ENCODE data around the gene PHC2. TPM values are rescaled to one million over a fixed set of nuclear protein-coding genes. Genes with fewer than 3 reads are reported as not detected.

Gene PHC2
- total RNA-seq, 2 experiments from 2014 or later: 37.7 to 39.5 TPM

DNA sequence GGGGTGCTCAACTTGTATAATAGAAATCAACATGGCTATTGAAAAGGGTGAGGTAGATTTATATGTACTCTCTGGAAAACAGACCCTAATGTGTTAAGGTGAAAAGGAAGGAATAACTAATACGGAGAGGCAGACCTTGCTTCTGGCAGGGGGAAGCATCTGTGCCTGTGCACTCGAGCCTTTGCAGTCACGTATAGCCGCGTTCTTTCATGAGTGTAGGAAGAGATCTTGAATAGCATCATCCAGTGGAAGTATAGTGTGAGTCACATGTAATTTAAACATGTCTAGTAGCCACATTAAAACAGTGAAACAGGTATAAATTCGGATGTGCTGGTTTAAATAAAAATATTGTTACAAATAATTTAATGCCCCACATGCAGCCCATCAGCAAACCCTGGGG lies 112.9 kb downstream of the PHC2 start:
- Mint-ChIP-seq H3K9me3 (no peaks in the 10 kb centered on the region), H3K36me3 (ENCODE audit: low read depth) (peaks cover 5% of the 10 kb centered on the region), H3K4me1 (ENCODE audit: low read depth) (peaks cover 3% of the 10 kb centered on the region), H3K27me3 (no peaks in the 10 kb centered on the region), H3K27ac (no peak overlapping the region), H3K4me3 (no peak overlapping the region)
- Histone ChIP-seq H3K36me3 (ENCODE audit: insufficient read depth, low read length) (peaks cover 3% of the 10 kb centered on the region), H3K9me3 (ENCODE audit: control insufficient read depth in 1 of 2, insufficient read depth in 1 of 2, low read length in 2 of 2) (peaks cover 0 to 3% of the 10 kb centered on the region in 2 experiments), H3K4me1 (ENCODE audit: insufficient read depth, low read length) (peaks cover 3% of the 10 kb centered on the region), H3K4me3 (ENCODE audit: low read length) (no peak overlapping the region), H3K27me3 (ENCODE audit: control insufficient read depth in 1 of 2, insufficient read depth in 2 of 2, low read length in 2 of 2) (no peaks in the 10 kb centered on the region), H3K27ac (ENCODE audit: low read depth in 1 of 2, low read length in 2 of 2) (no peak overlapping the region)
- no peak for DNase-seq
- intact Hi-C loops (cut with DNase I, micrococcal nuclease): no loop called here
- ChIA-PET POLR2A (no interaction called here), CTCF (no interaction called here)
- ATAC-seq (ENCODE audit: poor library complexity): no peak
- TF ChIP-seq, protein P1, sequence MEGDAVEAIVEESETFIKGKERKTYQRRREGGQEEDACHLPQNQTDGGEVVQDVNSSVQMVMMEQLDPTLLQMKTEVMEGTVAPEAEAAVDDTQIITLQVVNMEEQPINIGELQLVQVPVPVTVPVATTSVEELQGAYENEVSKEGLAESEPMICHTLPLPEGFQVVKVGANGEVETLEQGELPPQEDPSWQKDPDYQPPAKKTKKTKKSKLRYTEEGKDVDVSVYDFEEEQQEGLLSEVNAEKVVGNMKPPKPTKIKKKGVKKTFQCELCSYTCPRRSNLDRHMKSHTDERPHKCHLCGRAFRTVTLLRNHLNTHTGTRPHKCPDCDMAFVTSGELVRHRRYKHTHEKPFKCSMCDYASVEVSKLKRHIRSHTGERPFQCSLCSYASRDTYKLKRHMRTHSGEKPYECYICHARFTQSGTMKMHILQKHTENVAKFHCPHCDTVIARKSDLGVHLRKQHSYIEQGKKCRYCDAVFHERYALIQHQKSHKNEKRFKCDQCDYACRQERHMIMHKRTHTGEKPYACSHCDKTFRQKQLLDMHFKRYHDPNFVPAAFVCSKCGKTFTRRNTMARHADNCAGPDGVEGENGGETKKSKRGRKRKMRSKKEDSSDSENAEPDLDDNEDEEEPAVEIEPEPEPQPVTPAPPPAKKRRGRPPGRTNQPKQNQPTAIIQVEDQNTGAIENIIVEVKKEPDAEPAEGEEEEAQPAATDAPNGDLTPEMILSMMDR (IDR thresholded peaks at IDR 0.05): no peak

DNA sequence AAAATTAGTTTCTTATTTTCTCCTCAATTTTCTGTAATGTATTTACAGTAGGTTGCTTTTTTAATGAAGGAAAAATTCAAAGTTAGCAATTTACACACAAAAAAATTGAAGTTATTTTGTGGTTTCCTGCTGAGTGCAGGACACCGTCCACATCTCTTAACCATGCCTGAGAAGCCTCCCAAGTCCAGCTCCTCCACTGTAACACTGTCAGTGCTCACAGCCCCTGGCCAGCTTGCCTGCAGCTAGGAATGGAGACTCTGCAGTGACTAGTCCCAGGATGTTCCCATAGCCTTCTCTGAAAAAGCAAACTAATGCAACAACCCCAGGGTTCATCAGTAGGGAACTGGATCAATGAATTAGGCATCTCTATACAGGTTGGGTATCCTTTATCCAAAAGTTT lies 113.5 kb downstream of the PHC2 start:
- POLR2A ChIA-PET: no interaction called here
- CTCF ChIA-PET: no interaction called here
- intact Hi-C loops (cut with DNase I, micrococcal nuclease): no loop called here
- Histone ChIP-seq H3K27ac (ENCODE audit: low read depth in 1 of 2, low read length in 2 of 2) (no peak overlapping the region), H3K4me1 (ENCODE audit: insufficient read depth, low read length) (peaks cover 3% of the 10 kb centered on the region), H3K27me3 (ENCODE audit: control insufficient read depth in 1 of 2, insufficient read depth in 2 of 2, low read length in 2 of 2) (no peaks in the 10 kb centered on the region), H3K36me3 (ENCODE audit: insufficient read depth, low read length) (no peaks in the 10 kb centered on the region), H3K4me3 (ENCODE audit: low read length) (no peak overlapping the region), H3K9me3 (ENCODE audit: control insufficient read depth in 1 of 2, insufficient read depth in 1 of 2, low read length in 2 of 2) (peaks cover 0 to 3% of the 10 kb centered on the region in 2 experiments)
- peaks cover 3% of the 10 kb centered on the region for H3K4me1 Mint-ChIP-seq (ENCODE audit: low read depth)
- DNase-seq (no peak), ATAC-seq (ENCODE audit: poor library complexity) (no peak)
- H3K4me3 Mint-ChIP-seq: no peak overlapping the region
- H3K27ac Mint-ChIP-seq: no peak overlapping the region
- H3K27me3 Mint-ChIP-seq: no peaks in the 10 kb centered on the region
- no peaks in the 10 kb centered on the region for H3K9me3 Mint-ChIP-seq
- H3K36me3 Mint-ChIP-seq (ENCODE audit: low read depth): no peaks in the 10 kb centered on the region
- TF ChIP-seq, protein P1 (IDR thresholded peaks at IDR 0.05): no peak

DNA sequence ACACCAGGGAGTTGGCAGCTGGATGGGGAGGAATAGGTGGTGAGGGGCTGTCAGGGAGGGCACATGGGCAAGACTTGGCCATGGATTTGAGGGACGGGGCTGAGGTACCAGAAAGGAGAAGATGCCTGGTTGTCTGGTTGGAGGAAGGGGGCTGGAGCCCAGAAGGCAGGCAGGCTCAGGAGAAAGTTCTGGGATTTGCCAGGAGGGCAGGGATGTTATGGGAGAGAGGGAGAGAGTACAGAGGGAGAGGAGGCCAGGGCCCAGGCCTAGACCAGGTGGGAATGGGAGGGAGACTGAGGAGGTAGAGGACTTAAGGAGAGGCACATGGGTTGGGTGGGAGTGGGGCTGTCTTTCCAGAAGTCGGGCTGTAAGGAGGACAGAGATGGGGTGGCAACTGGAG lies 114.3 kb downstream of the PHC2 start:
- ChIA-PET CTCF (no interaction called here), POLR2A (no interaction called here)
- no peak overlapping the region for H3K4me3 Mint-ChIP-seq
- H3K36me3 ChIP-seq (ENCODE audit: insufficient read depth, low read length): no peaks in the 10 kb centered on the region
- H3K4me1 Mint-ChIP-seq (ENCODE audit: low read depth): peaks cover 3% of the 10 kb centered on the region
- H3K36me3 Mint-ChIP-seq (ENCODE audit: low read depth): no peaks in the 10 kb centered on the region
- no peaks in the 10 kb centered on the region for H3K27me3 ChIP-seq (ENCODE audit: control insufficient read depth in 1 of 2, insufficient read depth in 2 of 2, low read length in 2 of 2)
- TF ChIP-seq, protein P1 (IDR thresholded peaks at IDR 0.05): no peak
- peaks cover 3% of the 10 kb centered on the region for H3K4me1 ChIP-seq (ENCODE audit: insufficient read depth, low read length)
- H3K9me3 ChIP-seq (ENCODE audit: control insufficient read depth in 1 of 2, insufficient read depth in 1 of 2, low read length in 2 of 2): peaks cover 0 to 3% of the 10 kb centered on the region in 2 experiments
- H3K27me3 Mint-ChIP-seq: no peaks in the 10 kb centered on the region
- DNase-seq: no peak
- no peak overlapping the region for H3K27ac ChIP-seq (ENCODE audit: low read depth in 1 of 2, low read length in 2 of 2)
- H3K9me3 Mint-ChIP-seq: no peaks in the 10 kb centered on the region
- no peak for ATAC-seq (ENCODE audit: poor library complexity)
- intact Hi-C loops (cut with DNase I, micrococcal nuclease): no loop called here
- H3K27ac Mint-ChIP-seq: no peak overlapping the region
- H3K4me3 ChIP-seq (ENCODE audit: low read length): no peak overlapping the region

Data from CD4-positive, alpha-beta T cell (primary cell).